HepG2 (cell line): ENCODE results near the gene TMCC1. TPM values are rescaled to one million over a fixed set of nuclear protein-coding genes. Genes with fewer than 3 reads are reported as not detected.

Source experiments
- ARNT ChIP-seq: fragments of 450-650 bp; IDR thresholded peaks from 2 replicates; pipeline ENCODE4 v1.6.1; 2017
- EP300 ChIP-seq, 3 experiments: sonication (generic) in 1 of 3; formaldehyde crosslinking in 1 of 3; IDR thresholded peaks; 2 replicates each; pipeline versions ENCODE4 v1.5.1 to v1.6.1; 2011 to 2020; ENCODE audit warnings: low read depth in 2 of 3, low read length in 2 of 3, borderline replicate concordance in 1 of 3, improper control_type of control experiment in 1 of 3, mild to moderate bottlenecking in 1 of 3, missing genetic modification reagents in 1 of 3, moderate library complexity in 1 of 3
- HDAC6 ChIP-seq: fragments of 200-600 bp; sonication (generic); IDR thresholded peaks from 2 replicates; pipeline ENCODE4 v1.7.0; 2017; ENCODE audit warnings: mild to moderate bottlenecking, antibody characterized with exemption, low read length, low read depth
- HIVEP1 ChIP-seq: sonication (generic); formaldehyde crosslinking; IDR thresholded peaks from 2 replicates; pipeline ENCODE4 v1.4.0; 2020; ENCODE audit warnings: mild to moderate bottlenecking, missing genetic modification reagents
- HNRNPH1 ChIP-seq: fragments of 200-400 bp; formaldehyde crosslinking; optimal IDR thresholded peaks from 2 replicates; pipeline ENCODE3; 2017; ENCODE audit warnings: mild to moderate bottlenecking, low read depth, low read length
- HNRNPLL ChIP-seq: fragments of 200-400 bp; formaldehyde crosslinking; IDR thresholded peaks from 2 replicates; pipeline ENCODE4 v1.6.1; 2017; ENCODE audit warnings: mild to moderate bottlenecking, low read depth, low read length; ENCODE audit not compliant: poor library complexity, severe bottlenecking
- KAT2B ChIP-seq: fragments of 150-350 bp; IDR thresholded peaks from 2 replicates; pipeline ENCODE4 v1.6.1; 2014; ENCODE audit warnings: low read depth, low read length, borderline replicate concordance
- RCOR2 ChIP-seq: IDR thresholded peaks from 2 replicates; pipeline ENCODE4 v1.6.1; 2016; ENCODE audit warnings: missing biosample characterization, missing genetic modification reagents
- ZNF317 ChIP-seq: sonication (generic); formaldehyde crosslinking; IDR thresholded peaks from 2 replicates; pipeline ENCODE4 v1.5.0; 2020; ENCODE audit warnings: mild to moderate bottlenecking, missing genetic modification reagents
- ZNF460 ChIP-seq: sonication (generic); formaldehyde crosslinking; IDR thresholded peaks from 2 replicates; pipeline ENCODE4 v1.5.1; 2020; ENCODE audit warnings: missing genetic modification reagents, mild to moderate bottlenecking, borderline replicate concordance
- ZNF546 ChIP-seq: sonication (generic); formaldehyde crosslinking; conservative IDR thresholded peaks from 2 replicates; pipeline ENCODE4 v1.8.1; 2023; ENCODE audit warnings: mild to moderate bottlenecking, missing genetic modification reagents
- ZSCAN25 ChIP-seq: sonication (generic); formaldehyde crosslinking; IDR thresholded peaks from 2 replicates; pipeline ENCODE4 v1.8.0; 2022; ENCODE audit warnings: mild to moderate bottlenecking, missing genetic modification reagents
- ZSCAN31 ChIP-seq: sonication (generic); formaldehyde crosslinking; IDR thresholded peaks from 2 replicates; pipeline ENCODE4 v1.5.0; 2020; ENCODE audit warnings: low read depth, mild to moderate bottlenecking, missing genetic modification reagents
- polyA plus RNA-seq, 8 experiments: library from polyadenylated mRNA; depleted of rRNA in 3 of 8; stranded (reverse) in 7 of 8; unstranded in 1 of 8; fragments of >200 nt; fragmentation: Illumina TruSeq in 4 of 8; extraction: Trizol in 4 of 8; gene quantifications; 2 replicates each; pipeline versions ENCODE4 v1.2.1 to v1.2.3, GENCODE V29; 2011 to 2016; ENCODE audit warnings: low read depth in 4 of 8, missing spikeins in 1 of 8, mixed read lengths in 1 of 8; ENCODE audit not compliant: insufficient read depth in 1 of 8
- total RNA-seq, 5 experiments: library from RNA; depleted of rRNA; stranded (reverse); fragments of >200 nt; fragmentation: Illumina TruSeq; extraction: Trizol; gene quantifications; 2 replicates each; pipeline ENCODE4 v1.2.3, GENCODE V29; 2016; ENCODE audit warnings: low read depth in 1 of 5
- TF ChIP-seq, protein P1 (sequence below): sonication (generic); formaldehyde crosslinking; IDR thresholded peaks from 2 replicates; pipeline ENCODE4 v1.5.0; 2020; ENCODE audit warnings: missing genetic modification reagents
- TF ChIP-seq, protein P2 (sequence below): sonication (generic); formaldehyde crosslinking; IDR thresholded peaks from 2 replicates; pipeline ENCODE4 v1.4.0; 2020; ENCODE audit warnings: missing genetic modification reagents, mild to moderate bottlenecking, borderline replicate concordance
- TF ChIP-seq, protein P3 (sequence below): sonication (generic); formaldehyde crosslinking; IDR thresholded peaks from 2 replicates; pipeline ENCODE4 v1.8.0; 2023; ENCODE audit warnings: mild to moderate bottlenecking, missing genetic modification reagents
- TF ChIP-seq, protein P4 (sequence below): sonication (generic); formaldehyde crosslinking; IDR thresholded peaks from 2 replicates; pipeline ENCODE4 v1.4.0; 2020; ENCODE audit warnings: mild to moderate bottlenecking, missing genetic modification reagents
- TF ChIP-seq, protein P5 (sequence below): sonication (generic); formaldehyde crosslinking; IDR thresholded peaks from 2 replicates; pipeline ENCODE4 v1.5.0; 2020; ENCODE audit warnings: missing genetic modification reagents
- TF ChIP-seq, protein P6 (sequence below): sonication (generic); formaldehyde crosslinking; IDR thresholded peaks from 2 replicates; pipeline ENCODE4 v1.5.0; 2020; ENCODE audit warnings: mild to moderate bottlenecking, missing genetic modification reagents, borderline replicate concordance

TMCC1 gene
- total and polyA plus RNA-seq, 2 of the 13 experiments (the other 11 are each of a cell fraction or from before 2014, with no cell fraction given): 12.1 to 264 TPM

DNA sequence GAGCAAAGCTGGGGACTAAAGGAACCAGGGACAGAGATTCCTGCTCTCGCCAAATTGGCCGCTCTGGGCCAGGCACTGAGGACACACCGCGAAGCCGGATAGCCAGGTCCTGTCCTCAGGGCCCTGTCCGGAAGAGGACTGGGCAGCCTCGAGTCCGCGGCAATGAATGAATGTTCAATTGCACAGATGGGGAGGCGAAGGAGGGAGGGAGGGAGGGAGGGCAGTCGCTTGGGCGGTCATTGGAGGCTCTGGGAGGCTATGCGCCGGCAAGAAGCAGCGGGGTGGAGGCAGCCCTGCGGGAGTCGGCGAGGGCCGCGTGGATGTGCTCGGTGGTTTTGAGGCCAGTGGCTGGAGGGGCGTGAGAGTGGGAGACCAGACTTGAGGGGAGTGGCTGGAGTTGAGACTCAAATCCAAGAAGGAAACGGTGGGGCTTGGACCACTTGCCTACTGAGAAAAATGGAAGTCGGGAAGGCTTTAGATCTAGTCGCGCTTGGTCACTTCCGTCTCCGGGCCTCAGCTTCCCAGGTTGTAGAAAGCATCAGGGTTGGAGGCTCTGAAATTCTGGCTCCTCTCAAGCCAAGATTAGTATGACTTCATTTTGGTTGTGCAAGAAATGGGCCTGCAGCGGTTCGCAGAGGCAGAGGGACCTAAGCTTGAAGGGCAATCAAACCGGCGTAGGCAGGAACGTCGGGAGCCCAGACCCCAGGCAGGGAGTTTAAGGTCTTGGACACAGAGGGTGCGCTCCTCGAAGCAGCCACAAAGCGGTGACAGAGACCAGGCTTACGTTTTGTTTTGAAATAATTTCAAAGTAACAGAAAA lies 266.0 kb downstream of the TMCC1 start (continued):
- TF ChIP-seq, protein P1, sequence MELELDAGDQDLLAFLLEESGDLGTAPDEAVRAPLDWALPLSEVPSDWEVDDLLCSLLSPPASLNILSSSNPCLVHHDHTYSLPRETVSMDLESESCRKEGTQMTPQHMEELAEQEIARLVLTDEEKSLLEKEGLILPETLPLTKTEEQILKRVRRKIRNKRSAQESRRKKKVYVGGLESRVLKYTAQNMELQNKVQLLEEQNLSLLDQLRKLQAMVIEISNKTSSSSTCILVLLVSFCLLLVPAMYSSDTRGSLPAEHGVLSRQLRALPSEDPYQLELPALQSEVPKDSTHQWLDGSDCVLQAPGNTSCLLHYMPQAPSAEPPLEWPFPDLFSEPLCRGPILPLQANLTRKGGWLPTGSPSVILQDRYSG (CRISPR knock-in tag): no peak
- TF ChIP-seq EP300 (IDR thresholded peaks at IDR 0.05; ENCODE audit: low read depth in 2 of 2, low read length in 2 of 2) (no peak), EP300 (CRISPR knock-in tag; IDR thresholded peaks at IDR 0.05; ENCODE audit: borderline replicate concordance) (no peak), KAT2B (no peak), ZSCAN25 (CRISPR knock-in tag) (no peak), HDAC6 (no peak), HNRNPH1 (no peak), ZNF460 (CRISPR knock-in tag) (no peak), HIVEP1 (no peak), RCOR2 (CRISPR knock-in tag) (no peak), ARNT (no peak), ZSCAN31 (CRISPR knock-in tag) (0 out of 2 replicates have a peak, but pooled peaks have one; percentile 10), ZNF546 (CRISPR knock-in tag) (no peak), ZNF317 (CRISPR knock-in tag) (peak; percentile 47; the same call in 1 of the 2 replicates), HNRNPLL (no peak)
- TF ChIP-seq, protein P2, sequence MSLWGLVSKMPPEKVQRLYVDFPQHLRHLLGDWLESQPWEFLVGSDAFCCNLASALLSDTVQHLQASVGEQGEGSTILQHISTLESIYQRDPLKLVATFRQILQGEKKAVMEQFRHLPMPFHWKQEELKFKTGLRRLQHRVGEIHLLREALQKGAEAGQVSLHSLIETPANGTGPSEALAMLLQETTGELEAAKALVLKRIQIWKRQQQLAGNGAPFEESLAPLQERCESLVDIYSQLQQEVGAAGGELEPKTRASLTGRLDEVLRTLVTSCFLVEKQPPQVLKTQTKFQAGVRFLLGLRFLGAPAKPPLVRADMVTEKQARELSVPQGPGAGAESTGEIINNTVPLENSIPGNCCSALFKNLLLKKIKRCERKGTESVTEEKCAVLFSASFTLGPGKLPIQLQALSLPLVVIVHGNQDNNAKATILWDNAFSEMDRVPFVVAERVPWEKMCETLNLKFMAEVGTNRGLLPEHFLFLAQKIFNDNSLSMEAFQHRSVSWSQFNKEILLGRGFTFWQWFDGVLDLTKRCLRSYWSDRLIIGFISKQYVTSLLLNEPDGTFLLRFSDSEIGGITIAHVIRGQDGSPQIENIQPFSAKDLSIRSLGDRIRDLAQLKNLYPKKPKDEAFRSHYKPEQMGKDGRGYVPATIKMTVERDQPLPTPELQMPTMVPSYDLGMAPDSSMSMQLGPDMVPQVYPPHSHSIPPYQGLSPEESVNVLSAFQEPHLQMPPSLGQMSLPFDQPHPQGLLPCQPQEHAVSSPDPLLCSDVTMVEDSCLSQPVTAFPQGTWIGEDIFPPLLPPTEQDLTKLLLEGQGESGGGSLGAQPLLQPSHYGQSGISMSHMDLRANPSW (CRISPR knock-in tag): no peak
- TF ChIP-seq, protein P3, sequence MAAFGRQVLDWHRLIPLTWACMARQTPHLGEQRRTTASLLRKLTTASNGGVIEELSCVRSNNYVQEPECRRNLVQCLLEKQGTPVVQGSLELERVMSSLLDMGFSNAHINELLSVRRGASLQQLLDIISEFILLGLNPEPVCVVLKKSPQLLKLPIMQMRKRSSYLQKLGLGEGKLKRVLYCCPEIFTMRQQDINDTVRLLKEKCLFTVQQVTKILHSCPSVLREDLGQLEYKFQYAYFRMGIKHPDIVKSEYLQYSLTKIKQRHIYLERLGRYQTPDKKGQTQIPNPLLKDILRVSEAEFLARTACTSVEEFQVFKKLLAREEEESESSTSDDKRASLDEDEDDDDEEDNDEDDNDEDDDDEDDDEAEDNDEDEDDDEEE (CRISPR knock-in tag): no peak; the same call in 1 of the 2 replicates
- TF ChIP-seq, protein P4, sequence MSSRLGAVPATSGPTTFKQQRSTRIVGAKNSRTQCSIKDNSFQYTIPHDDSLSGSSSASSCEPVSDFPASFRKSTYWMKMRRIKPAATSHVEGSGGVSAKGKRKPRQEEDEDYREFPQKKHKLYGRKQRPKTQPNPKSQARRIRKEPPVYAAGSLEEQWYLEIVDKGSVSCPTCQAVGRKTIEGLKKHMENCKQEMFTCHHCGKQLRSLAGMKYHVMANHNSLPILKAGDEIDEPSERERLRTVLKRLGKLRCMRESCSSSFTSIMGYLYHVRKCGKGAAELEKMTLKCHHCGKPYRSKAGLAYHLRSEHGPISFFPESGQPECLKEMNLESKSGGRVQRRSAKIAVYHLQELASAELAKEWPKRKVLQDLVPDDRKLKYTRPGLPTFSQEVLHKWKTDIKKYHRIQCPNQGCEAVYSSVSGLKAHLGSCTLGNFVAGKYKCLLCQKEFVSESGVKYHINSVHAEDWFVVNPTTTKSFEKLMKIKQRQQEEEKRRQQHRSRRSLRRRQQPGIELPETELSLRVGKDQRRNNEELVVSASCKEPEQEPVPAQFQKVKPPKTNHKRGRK: no peak
- TF ChIP-seq, protein P5, sequence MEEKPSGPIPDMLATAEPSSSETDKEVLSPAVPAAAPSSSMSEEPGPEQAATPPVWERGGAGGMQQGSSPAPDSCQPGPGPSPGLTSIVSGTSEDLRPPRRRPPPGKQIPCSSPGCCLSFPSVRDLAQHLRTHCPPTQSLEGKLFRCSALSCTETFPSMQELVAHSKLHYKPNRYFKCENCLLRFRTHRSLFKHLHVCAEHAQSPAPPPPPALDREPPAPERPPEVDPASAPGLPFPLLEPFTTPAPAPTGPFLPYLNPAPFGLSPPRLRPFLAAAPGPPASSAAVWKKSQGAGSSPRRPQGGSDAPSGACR (CRISPR knock-in tag): no peak; the same call in 1 of the 2 replicates
- TF ChIP-seq, protein P6, sequence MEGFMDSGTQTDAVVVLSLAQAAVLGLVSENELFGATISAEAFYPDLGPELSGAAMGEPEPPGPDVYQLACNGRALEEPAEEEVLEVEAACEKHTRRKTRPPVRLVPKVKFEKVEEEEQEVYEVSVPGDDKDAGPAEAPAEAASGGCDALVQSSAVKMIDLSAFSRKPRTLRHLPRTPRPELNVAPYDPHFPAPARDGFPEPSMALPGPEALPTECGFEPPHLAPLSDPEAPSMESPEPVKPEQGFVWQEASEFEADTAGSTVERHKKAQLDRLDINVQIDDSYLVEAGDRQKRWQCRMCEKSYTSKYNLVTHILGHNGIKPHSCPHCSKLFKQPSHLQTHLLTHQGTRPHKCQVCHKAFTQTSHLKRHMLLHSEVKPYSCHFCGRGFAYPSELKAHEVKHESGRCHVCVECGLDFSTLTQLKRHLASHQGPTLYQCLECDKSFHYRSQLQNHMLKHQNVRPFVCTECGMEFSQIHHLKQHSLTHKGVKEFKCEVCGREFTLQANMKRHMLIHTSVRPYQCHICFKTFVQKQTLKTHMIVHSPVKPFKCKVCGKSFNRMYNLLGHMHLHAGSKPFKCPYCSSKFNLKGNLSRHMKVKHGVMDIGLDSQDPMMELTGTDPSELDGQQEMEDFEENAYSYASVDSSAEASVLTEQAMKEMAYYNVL (CRISPR knock-in tag): no peak
